ENCODE data around the gene RNF144B. TPM values are rescaled to one million over a fixed set of nuclear protein-coding genes. Genes with fewer than 3 reads are reported as not detected.

Gene RNF144B
- total and polyA plus RNA-seq, 2 of the 8 experiments (the other 6 are each of a cell fraction or from before 2014, with no cell fraction given) = 1.8 to 11.2 TPM

- no peak overlapping the region for H4K91ac ChIP-seq (replicated peaks; ENCODE audit: insufficient read length, low read length)
- CTCF ChIA-PET (ENCODE audit: partially characterized antibody) = interaction anchor here (0.6 to 1.2 kb wide), 3 partner anchors 23 to 38 kb away, joined by 3 read pairs; no protein-coding TSS in a partner anchor
- no peak overlapping the region for H3K4me2 ChIP-seq (ENCODE audit: insufficient read depth in 1 of 2, low read depth in 2 of 2, low read length in 2 of 2)
- H4K5ac ChIP-seq (ENCODE audit: insufficient read length, low read depth, low read length) = no peak overlapping the region
- WGBS, 2 experiments (ENCODE audit: extremely low coverage in 1 of 2, insufficient coverage in 1 of 2, insufficient read length in 1 of 2, insufficient replicate concordance in 2 of 2, low coverage in 1 of 2, low lambda C conversion rate in 2 of 2, missing lambda C conversion rate in 1 of 2) = 83% methylated on average over 1 of the region's 1 CpG; no CpG with 5 or more reads in 1 of the 2 experiments
- no peak overlapping the region for H2BK5ac ChIP-seq (ENCODE audit: low read depth, low read length)
- H4K8ac ChIP-seq (ENCODE audit: extremely low read depth, insufficient read depth, low read length) = no peak overlapping the region
- H3K36me3 ChIP-seq (ENCODE audit: control insufficient read depth in 2 of 4, insufficient read depth in 4 of 4, low read length in 3 of 4) = no peaks in the 10 kb centered on the region
- H3K9me3 ChIP-seq (ENCODE audit: insufficient read depth in 2 of 2, low read depth in 1 of 2, low read length in 1 of 2) = no peaks in the 10 kb centered on the region
- no peak overlapping the region for H3K4me3 ChIP-seq (ENCODE audit: extremely low read depth in 1 of 4, insufficient read depth in 2 of 4, low read depth in 3 of 4, low read length in 4 of 4)
- H3K27me3 ChIP-seq (replicated peaks in 1 of 4; ENCODE audit: control insufficient read depth in 3 of 4, extremely low read depth in 1 of 4, insufficient read depth in 3 of 4, low read length in 3 of 4) = no peaks in the 10 kb centered on the region
- no peak overlapping the region for H2AFZ ChIP-seq (ENCODE audit: low read length)
- H3K56ac ChIP-seq (replicated peaks; ENCODE audit: insufficient read length, low read depth, low read length) = no peak overlapping the region
- H3K79me1 ChIP-seq (ENCODE audit: low read depth, low read length) = no peaks in the 10 kb centered on the region
- TF ChIP-seq POLR2AphosphoS5 (IDR thresholded peaks at IDR 0.05; ENCODE audit: low read depth, low read length) = no peak
- no peak for TF ChIP-seq TCF12 (IDR thresholded peaks at IDR 0.05; ENCODE audit: low read depth, low read length)
- no peak for TF ChIP-seq SP1 (IDR thresholded peaks at IDR 0.05; ENCODE audit: low read depth, low read length)
- H2BK15ac ChIP-seq (ENCODE audit: low read length) = no peak overlapping the region
- H3K23ac ChIP-seq (ENCODE audit: insufficient read length) = no peak overlapping the region
- H3K27ac ChIP-seq (ENCODE audit: low read depth, low read length) = no peak overlapping the region
- no peak overlapping the region for H3K18ac ChIP-seq (ENCODE audit: extremely low read depth, low read length)
- DNase-seq (ENCODE audit: low read depth in 1 of 2, low spot score in 2 of 2) (no peak), FAIRE-seq (no peak)
- no peaks in the 10 kb centered on the region for H3K79me2 ChIP-seq (ENCODE audit: control insufficient read depth in 1 of 2, insufficient read depth in 2 of 2, low read length in 2 of 2)
- no peak overlapping the region for H3K4ac ChIP-seq (replicated peaks; ENCODE audit: insufficient read length, low read depth, low read length)
- no peaks in the 10 kb centered on the region for H3K4me1 ChIP-seq (replicated peaks in 1 of 4; ENCODE audit: control insufficient read depth in 3 of 4, insufficient read depth in 4 of 4, low read length in 3 of 4)
- H3K23me2 ChIP-seq (ENCODE audit: low read depth, low read length) = no peaks in the 10 kb centered on the region
- H2BK120ac ChIP-seq (replicated peaks; ENCODE audit: low read depth, low read length) = no peak overlapping the region
- H2BK20ac ChIP-seq (ENCODE audit: low read length) = no peak overlapping the region
- no peaks in the 10 kb centered on the region for H4K20me1 ChIP-seq (replicated peaks in 1 of 2; ENCODE audit: control insufficient read depth in 1 of 2, insufficient read depth in 2 of 2, low read length in 2 of 2)
- H2AK5ac ChIP-seq (ENCODE audit: low read depth, low read length) = no peak overlapping the region
- H3K14ac ChIP-seq (ENCODE audit: insufficient read length) = no peak overlapping the region
- POLR2A ChIA-PET (ENCODE audit: partially characterized antibody) = no interaction called here
- H3K9ac ChIP-seq (replicated peaks in 1 of 4; ENCODE audit: extremely low read depth in 1 of 4, low read depth in 3 of 4, low read length in 3 of 4) = no peak overlapping the region
- no peak overlapping the region for H2BK12ac ChIP-seq (ENCODE audit: low read depth, low read length)
Measured at GRCh38 chr6:18478610-18479009, 91.5 kb downstream of the RNF144B start.

All from H1 (cell line).